Measurements from ENCODE around the gene ELOB. TPM values are rescaled to one million over a fixed set of nuclear protein-coding genes. Genes with fewer than 3 reads are reported as not detected.

ELOB gene
- polyA plus RNA-seq, 1 of the 3 experiments (the other 2 are of a cell fraction): 329 TPM

GRCh38 chr16:2779151-2779920 is 2.3 kb upstream of the ELOB start:
- WGBS (ENCODE audit: low lambda C conversion rate): 93% methylated on average over 16 of the region's 23 CpGs
- no peaks in the 10 kb centered on the region for H3K9me2 ChIP-seq

GRCh38 chr16:2778630-2778958 is 1.5 kb upstream of the ELOB start:
- POLR2A ChIA-PET: interaction anchor here (2.0 to 2.1 kb wide), 2 partner anchors 22 to 43 kb away, joined by 5 to 6 read pairs; no protein-coding TSS in a partner anchor
- no peak for TF ChIP-seq POLR2AphosphoS5 (IDR thresholded peaks at IDR 0.05; ENCODE audit: low read depth, low read length)
- no peak for TF ChIP-seq FOXJ3 (CRISPR knock-in tag; IDR thresholded peaks at IDR 0.05)
- no peak for TF ChIP-seq FOSL2 (IDR thresholded peaks at IDR 0.05; ENCODE audit: borderline replicate concordance, low read depth)
- TF ChIP-seq GABPA (IDR thresholded peaks at IDR 0.05; ENCODE audit: low read depth): no peak
- no peak for TF ChIP-seq CHD2 (IDR thresholded peaks at IDR 0.05; ENCODE audit: low read length, partially characterized antibody)
- no peak for TF ChIP-seq IRF3 (IDR thresholded peaks at IDR 0.05; ENCODE audit: low read depth, low read length)
- TF ChIP-seq JUND (IDR thresholded peaks at IDR 0.05): no peak
- TF ChIP-seq MEF2A (IDR thresholded peaks at IDR 0.05; ENCODE audit: borderline replicate concordance, low read depth): no peak
- H3K27me3 ChIP-seq (ENCODE audit: insufficient read depth): no peaks in the 10 kb centered on the region
- H3K4me3 ChIP-seq (ENCODE audit: low read depth in 2 of 2, low read length in 1 of 2): peak overlapping the region in 1 of 2 experiments; percentile 91; a peak in 2 of 4 replicates
- H3K79me2 ChIP-seq (ENCODE audit: insufficient read depth): peaks cover 45% of the 10 kb centered on the region
- H2AFZ ChIP-seq (ENCODE audit: low read depth): no peak overlapping the region
- WGBS (ENCODE audit: low lambda C conversion rate): 100% methylated on average over 12 of the region's 12 CpGs
- H3K4me2 ChIP-seq: peak overlapping the region; percentile 97
- H3K9ac ChIP-seq: peak overlapping the region; percentile 100; the same call in 1 of the 2 replicates
- H3K9me3 ChIP-seq: no peaks in the 10 kb centered on the region
- no peak overlapping the region for H3K27ac ChIP-seq (ENCODE audit: low read depth in 2 of 2, low read length in 1 of 2)
- H3K4me1 ChIP-seq (ENCODE audit: control insufficient read depth in 1 of 2, insufficient read depth in 2 of 2, low read depth in 1 of 2, low read length in 1 of 2): peaks cover 11 to 25% of the 10 kb centered on the region in 2 experiments; a peak in 2 of 4 replicates
- no peak for DNase-seq
- peaks cover 4% of the 10 kb centered on the region; the same call in 1 of the 2 replicates for H4K20me1 ChIP-seq (ENCODE audit: insufficient read depth)
- no peaks in the 10 kb centered on the region for H3F3A ChIP-seq (replicated peaks; ENCODE audit: insufficient read depth)
- H3K9me2 ChIP-seq: no peaks in the 10 kb centered on the region
- CTCF ChIA-PET: interaction anchor here (2.1 to 2.2 kb wide), 2 partner anchors 90 to 148 kb away, joined by 5 to 11 read pairs; no protein-coding TSS in a partner anchor
- peaks cover 3 to 14% of the 10 kb centered on the region in 2 experiments for H3K36me3 ChIP-seq (replicated peaks in 1 of 2; ENCODE audit: control insufficient read depth in 1 of 2, insufficient read depth in 2 of 2, low read length in 1 of 2)

More at GRCh38 chr16:2779151-2779920, 2.3 kb upstream of the ELOB start:
- Histone ChIP-seq H3K9ac (no peak overlapping the region), H3K9me3 (no peaks in the 10 kb centered on the region), H2AFZ (ENCODE audit: low read depth) (no peak overlapping the region), H3F3A (replicated peaks; ENCODE audit: insufficient read depth) (no peaks in the 10 kb centered on the region), H3K27me3 (ENCODE audit: insufficient read depth) (no peaks in the 10 kb centered on the region), H3K27ac (ENCODE audit: low read depth in 2 of 2, low read length in 1 of 2) (no peak overlapping the region), H3K36me3 (replicated peaks in 1 of 2; ENCODE audit: control insufficient read depth in 1 of 2, insufficient read depth in 2 of 2, low read length in 1 of 2) (peaks cover 0 to 11% of the 10 kb centered on the region in 2 experiments), H3K4me3 (ENCODE audit: low read depth in 2 of 2, low read length in 1 of 2) (no peak overlapping the region), H3K4me2 (peak overlapping the region; percentile 97), H4K20me1 (ENCODE audit: insufficient read depth) (no peaks in the 10 kb centered on the region; the same call in 1 of the 2 replicates), H3K79me2 (ENCODE audit: insufficient read depth) (peaks cover 40% of the 10 kb centered on the region), H3K4me1 (ENCODE audit: control insufficient read depth in 1 of 2, insufficient read depth in 2 of 2, low read depth in 1 of 2, low read length in 1 of 2) (peaks cover 11 to 25% of the 10 kb centered on the region in 2 experiments; a peak in 2 of 4 replicates)
- ChIA-PET POLR2A (interaction anchor here (2.1 kb wide), 1 partner anchor 21 kb away, joined by 5 read pairs; no protein-coding TSS in a partner anchor), CTCF (interaction anchor here (2.1 to 2.2 kb wide), 2 partner anchors 89 to 148 kb away, joined by 5 to 11 read pairs; no protein-coding TSS in a partner anchor)
- no peak for TF ChIP-seq TAF1 (IDR thresholded peaks at IDR 0.05; ENCODE audit: borderline replicate concordance, low read depth, low read length)
- TF ChIP-seq USF2 (IDR thresholded peaks at IDR 0.05; ENCODE audit: borderline replicate concordance, low read depth, low read length): no peak
- no peak for TF ChIP-seq GABPA (IDR thresholded peaks at IDR 0.05; ENCODE audit: low read depth)
- no peak for TF ChIP-seq FOSL2 (IDR thresholded peaks at IDR 0.05; ENCODE audit: borderline replicate concordance, low read depth)
- no peak for TF ChIP-seq CHD2 (IDR thresholded peaks at IDR 0.05; ENCODE audit: low read length, partially characterized antibody)
- DNase-seq: no peak

Data from SK-N-SH (cell line).